GM19452 (cell line): ENCODE data around the gene C1QTNF1.
A peak's percentile ranks its signal among the peaks of the same experiment; 100 is the strongest.
"Not testable (repeated sequence)": the region's sequence is repeated elsewhere in the genome, so short reads cannot be mapped to it uniquely, and the experiment has no call there.

Experiments
- ATAC-seq: cut with Tn5 transposase; IDR thresholded peaks from one replicate; pipeline ENCODE4 v1.9.1; 2021; ENCODE audit not compliant: unreplicated experiment

Gene C1QTNF1

DNA sequence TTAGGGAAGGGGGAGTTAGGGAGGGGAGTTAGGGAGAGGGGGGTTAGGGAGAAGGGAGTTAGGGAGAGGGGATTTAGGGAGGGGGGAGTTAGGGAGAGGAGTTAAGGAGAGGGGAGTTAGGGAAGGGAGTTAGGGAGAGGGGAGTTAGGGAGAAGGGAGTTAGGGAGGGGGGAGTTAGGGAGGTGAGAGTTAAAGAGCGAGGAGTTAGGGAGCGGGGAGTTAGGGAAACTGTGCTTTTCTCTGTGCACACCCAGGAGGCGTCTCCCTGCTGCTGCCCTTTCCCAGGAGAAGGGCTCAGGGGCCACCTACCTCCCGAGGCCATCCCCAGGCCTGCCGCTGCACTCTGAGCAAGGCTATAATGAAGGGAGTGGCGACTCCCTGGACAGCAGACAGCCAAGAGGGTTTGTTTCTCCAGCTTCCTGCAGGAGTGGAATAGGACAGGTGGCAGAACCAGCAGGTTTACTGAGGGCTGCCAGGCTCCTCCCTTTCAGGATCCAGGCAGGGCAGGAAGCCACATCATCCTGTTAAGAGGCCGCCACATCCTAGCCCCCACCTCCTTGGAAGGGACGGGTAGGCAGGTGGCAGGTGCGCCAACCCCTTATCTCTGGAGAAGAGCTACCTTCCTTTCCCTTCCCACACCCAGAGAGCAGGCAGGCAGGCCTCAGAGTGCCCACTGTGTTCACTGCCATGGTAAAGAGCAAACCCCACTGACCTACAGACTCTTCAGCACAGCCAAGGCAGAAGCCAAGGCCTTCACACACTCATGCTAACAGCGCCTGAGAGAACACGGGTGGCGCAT lies 18.7 kb upstream of the C1QTNF1 start:
- no peak for ATAC-seq

GRCh38 chr17:79006046-79006445 lies 17.9 kb upstream of the C1QTNF1 start:
- ATAC-seq = no peak

DNA sequence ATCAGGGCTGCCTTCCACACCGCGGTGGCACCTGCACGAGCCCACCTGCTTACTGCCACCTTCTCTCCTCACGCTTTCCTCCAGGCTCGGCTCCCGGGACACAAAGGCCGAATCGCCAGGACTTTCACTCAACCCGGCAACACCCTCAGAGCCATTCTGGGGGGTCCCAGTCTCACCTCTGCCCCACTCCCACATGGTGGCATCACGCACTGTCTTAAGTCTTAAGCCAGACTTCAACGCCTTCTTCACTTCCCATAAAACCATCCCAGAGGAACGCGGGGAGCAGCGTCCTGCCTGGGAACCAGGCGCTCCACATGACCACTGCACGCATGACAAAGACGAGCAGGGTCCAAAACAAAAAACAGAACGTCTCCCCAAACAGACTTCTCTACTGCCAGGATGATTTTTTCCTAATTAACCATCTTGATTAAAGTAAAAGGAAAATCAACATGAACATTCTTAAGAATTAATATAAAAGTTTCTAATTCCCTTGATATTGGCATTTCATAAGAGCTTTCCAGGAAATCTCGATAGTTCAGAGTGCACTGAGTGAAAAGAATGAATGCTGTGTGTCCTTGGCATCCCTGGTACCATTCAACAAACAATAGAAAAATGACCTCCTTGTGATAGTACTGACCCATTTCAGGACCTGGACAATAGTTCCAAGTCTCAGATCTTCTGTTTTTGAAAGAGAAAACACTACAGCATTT lies 17.0 kb upstream of the C1QTNF1 start:
- ATAC-seq = no peak

DNA sequence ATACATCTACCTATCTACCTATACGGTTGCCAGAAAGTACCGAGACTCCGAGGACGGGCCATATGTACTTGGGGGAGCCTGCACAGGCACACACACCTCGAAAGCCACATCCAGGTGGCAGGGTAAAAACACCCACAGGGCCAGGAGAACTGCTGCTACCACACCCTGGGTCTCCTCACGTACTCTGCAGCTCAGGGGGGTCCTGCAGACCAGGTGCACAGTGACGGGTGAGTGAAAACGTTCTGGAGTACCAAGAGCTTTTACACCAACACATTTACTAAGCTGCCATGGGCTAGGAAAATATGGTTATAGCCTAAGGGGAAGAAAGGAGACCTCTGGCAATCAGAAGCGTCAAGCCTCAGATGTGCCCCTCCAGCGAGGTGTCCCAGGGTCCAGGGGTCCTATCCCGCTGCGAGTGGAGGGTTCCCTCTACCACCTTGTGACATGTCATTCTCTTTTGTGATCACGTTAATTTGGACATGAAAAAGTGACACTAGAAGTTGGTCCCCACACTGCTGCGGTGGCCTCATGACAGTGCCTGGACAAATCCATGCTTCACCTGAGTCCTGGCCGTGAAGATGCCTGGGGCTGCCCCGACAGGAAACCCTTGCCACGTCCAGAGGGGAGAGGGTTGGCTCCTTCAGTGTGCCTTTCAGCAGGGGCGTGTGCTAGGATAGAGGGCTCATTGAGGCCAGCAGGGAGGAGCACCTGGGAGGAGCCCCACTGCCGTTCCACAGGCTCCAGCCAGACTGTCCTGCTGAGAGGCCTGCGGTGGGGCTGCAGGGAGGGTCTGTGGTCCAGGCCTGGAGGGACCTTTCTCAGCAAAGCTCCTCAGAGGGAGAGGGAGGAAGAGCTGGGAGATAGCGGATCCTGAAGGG lies 16.2 kb upstream of the C1QTNF1 start:
- no peak for ATAC-seq

DNA sequence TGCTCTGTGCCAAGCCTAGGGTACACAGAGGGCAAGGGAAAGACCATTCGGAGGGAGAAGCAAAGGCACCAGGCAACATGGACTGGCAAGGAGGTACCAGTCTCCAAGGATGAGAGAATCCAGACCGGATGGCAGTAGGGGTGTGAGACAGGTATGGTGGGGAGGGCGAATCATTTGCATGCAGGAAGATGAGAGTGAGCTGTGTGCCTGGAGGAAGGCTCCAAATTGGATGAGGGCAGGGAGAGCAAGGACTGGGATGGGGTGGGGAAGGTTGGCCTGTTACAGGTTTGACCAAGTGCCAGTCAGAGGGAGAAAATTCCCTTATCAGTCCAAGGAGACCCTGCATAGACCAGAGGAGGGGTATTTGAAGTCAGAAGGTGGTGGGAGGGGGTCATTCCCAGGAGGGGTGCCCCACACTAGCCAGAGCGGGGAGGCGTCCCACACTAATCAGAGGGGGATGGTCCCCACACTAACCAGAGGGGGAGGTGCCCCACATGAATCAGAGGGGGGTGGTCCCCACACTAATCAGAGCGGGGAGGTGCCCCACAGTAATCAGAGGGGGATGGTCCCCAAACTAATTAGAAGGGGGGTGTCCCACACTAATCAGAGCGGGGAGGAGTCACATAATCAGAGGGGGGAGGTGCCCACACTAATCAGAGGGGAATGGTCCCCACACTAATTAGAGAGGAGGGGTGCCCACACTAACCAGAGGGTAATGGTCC lies 15.1 kb upstream of the C1QTNF1 start:
- ATAC-seq = no peak

GRCh38 chr17:79009397-79010303 lies 14.3 kb upstream of the C1QTNF1 start, which contains the start of gene CANT1:
CANT1 (minus strand) TSS chr17:79009764; CDS start chr17:78997622, 12,142 bp downstream.
- peak; percentile 88 for ATAC-seq

GRCh38 chr17:79010304-79010646 lies 13.7 kb upstream of the C1QTNF1 start:
- no peak for ATAC-seq

DNA sequence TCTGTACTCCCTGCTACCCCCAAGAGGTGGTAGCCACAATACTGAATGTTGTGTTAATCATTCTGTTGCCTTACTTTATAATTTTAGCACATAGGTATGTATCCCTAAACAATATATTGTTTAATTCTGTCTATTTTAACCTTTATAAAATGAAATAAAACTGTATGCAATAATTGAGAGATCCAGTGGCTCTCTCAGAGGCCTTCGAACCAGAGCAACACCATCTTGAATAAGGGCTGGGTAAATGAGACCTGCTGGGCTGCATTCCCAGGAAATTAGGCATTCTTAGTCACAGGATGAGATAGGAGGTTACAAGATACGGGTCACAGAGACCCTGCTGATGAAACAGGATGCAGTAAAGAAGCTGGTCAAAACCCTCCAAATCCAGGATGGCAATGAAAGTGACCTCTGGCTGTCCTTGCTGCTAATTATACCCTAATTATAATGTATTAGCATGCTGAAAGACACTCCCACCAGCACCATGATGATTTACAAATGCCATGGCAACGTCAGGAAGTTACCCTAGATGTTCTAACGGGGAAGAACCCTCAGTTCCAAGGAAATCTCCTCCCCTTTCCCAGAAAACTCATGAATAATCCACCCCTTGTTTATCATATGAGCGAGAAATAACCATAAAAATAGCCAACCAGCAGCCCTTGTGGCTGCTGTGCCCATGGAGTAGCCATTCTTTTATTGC lies 12.4 kb upstream of the C1QTNF1 start:
- ATAC-seq = no peak

- no peak for ATAC-seq
Measured at GRCh38 chr17:79012563-79013134, 11.3 kb upstream of the C1QTNF1 start.

- ATAC-seq = no peak
Measured at GRCh38 chr17:79014158-79014758, 9.7 kb upstream of the C1QTNF1 start.

DNA sequence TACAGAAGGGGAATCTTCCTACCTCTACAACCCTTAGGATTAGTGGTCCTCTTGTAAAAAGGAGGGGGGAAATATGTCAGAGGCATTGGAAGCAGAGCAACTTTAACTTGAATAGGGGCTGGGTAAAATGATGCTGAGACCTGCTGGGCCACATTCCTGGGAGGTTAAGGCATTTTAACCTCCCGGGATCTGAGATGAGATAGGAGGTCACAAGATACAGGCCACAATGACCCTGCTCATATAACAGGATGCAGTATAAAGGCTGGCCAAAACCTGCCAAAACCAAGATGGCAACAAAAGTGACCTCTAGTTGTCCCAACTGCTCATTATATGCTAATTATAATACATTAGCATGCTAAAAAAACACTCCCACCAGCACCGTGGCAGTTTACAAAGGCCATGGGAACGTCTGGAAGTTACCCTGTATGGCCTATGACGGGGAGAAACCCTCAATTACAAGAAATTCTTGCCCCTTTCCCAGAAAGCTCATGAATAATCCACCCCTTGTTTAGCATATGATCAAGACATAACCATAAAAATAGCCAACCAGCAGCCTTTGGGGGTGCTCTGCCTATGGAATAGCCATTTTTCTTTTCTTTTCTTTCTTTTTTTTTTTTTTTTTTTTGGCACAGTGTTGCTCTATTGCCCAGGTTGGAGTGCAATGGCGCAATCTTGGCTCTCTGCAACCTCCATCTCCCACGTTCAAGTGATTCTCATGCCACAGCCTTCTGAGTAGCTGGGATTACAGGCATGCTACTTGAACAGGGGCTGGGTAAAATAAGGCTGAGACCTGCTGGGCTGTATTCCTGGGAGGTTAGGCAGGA lies 6.2 kb upstream of the C1QTNF1 start:
- no peak for ATAC-seq

GRCh38 chr17:79018370-79018695 lies 5.6 kb upstream of the C1QTNF1 start:
- no peak for ATAC-seq

DNA sequence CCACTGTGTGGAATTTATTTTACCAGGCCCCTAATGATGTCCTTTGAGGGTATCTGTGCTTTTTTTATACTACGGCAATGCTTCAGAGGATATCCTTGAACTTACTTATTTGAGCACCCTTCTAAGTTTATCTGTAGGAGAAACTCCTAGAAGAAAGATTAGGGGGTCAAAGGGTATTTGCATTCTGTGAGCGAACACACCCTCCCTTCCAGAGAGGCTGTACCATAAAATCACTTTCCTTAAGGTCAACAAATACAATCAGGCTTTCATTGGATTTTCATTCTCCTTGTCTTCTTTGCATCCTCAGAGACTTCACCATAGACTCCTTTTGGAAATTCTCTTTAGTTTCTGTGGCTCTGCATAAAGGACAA lies 4.7 kb upstream of the C1QTNF1 start:
- ATAC-seq = no peak

DNA sequence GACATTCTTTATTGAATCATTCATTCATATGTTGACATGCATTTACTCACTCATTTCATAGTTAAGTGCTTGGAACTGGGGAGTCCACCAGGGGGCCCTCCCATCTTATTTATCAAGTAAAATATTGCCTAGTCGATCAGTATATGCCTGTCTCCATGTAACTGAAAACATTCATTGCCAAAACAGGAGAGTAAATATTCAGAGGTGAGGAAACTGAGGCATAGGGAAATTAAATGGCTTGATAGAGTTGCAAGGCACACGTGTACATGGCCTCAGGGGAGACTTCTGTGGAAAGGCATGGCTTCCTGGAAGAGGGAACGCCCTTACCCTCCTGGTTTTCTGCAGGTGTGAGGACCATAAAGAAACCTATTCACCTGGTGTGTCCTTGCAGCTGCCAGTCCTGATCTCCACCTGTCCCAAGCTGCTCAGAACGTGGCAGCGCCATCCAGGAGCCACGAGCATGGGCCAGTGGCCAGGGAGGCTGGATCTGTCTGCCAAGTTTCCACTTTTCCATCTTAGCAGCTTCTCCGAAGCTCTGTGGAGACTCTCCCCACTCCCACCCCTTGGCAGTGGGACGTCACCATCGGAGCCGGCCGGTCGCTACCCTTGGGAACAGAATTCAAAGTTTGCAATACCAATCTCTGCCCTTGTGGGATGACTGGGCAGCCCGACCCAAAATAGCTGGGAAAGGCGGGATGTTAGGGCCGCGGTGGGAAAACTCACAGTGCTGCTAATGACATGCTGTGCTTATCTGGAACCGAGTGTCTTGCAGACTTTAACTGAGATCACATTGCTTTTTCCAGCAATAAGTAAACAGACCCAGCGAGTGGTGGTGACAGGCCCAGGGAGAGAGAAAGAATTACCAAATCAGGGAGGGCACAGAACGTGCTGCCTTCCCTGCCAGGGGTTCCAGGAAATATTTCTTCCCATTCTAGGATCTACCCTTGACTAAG lies 4.1 kb upstream of the C1QTNF1 start:
- ATAC-seq = no peak

DNA sequence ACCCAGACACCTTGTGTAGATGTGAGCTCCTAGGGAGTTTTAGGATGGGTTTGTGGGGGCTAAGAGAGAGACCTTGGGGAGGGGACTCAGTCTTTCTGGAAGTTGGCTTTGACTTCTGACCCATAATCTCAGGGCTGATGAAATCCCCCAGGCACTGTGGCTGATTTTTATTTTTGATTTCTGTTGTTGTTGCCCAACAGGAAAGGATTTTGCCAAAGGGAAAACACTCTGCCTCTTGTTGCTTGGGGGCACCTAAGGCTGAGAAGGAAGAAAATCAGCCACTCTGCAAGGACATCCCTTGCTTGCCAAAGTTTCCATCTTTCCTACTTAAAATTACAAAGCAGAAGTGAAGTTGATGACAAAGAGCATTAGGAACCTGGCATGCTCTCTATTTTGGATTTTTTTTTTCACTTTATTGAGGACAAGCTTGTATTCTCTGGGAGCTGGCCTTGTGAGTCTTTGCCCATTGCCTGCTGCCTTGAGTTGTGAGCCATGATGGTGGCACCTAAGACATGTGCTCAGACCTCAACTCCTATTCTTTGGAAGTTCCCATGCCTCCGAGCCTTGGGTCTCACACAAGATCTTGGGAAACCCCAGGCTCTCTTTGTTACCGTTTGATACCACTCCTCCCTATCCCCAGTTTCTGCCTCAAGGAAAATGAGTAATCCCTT lies 3.2 kb upstream of the C1QTNF1 start:
- no peak for ATAC-seq

- ATAC-seq = not testable (repeated sequence)
Measured at GRCh38 chr17:79021929-79022328, 2.0 kb upstream of the C1QTNF1 start.
